ENCODE results near the gene MLLT1. TPM values are rescaled to one million over a fixed set of nuclear protein-coding genes. Genes with fewer than 3 reads are reported as not detected.

Gene MLLT1
- total RNA-seq, 4 donors from 2014 or later, result 16.9 to 25.8 (median 24.3) TPM

- H3K4me3 ChIP-seq (ENCODE audit: low read depth, poor library complexity, severe bottlenecking), result no peak overlapping the region
- 88 to 97% methylated on average over 12 to 15 of the region's 15 CpGs for WGBS, 2 donors
- DNase-seq (ENCODE audit: low spot score in 2 of 2), result no peak
- intact Hi-C loops (cut with DNase I; ENCODE audit: low total_unique reads), result loop anchor here (5.0 kb wide), 1 partner anchor 87 kb away; no protein-coding TSS in a partner anchor
- TF ChIP-seq, protein P1, sequence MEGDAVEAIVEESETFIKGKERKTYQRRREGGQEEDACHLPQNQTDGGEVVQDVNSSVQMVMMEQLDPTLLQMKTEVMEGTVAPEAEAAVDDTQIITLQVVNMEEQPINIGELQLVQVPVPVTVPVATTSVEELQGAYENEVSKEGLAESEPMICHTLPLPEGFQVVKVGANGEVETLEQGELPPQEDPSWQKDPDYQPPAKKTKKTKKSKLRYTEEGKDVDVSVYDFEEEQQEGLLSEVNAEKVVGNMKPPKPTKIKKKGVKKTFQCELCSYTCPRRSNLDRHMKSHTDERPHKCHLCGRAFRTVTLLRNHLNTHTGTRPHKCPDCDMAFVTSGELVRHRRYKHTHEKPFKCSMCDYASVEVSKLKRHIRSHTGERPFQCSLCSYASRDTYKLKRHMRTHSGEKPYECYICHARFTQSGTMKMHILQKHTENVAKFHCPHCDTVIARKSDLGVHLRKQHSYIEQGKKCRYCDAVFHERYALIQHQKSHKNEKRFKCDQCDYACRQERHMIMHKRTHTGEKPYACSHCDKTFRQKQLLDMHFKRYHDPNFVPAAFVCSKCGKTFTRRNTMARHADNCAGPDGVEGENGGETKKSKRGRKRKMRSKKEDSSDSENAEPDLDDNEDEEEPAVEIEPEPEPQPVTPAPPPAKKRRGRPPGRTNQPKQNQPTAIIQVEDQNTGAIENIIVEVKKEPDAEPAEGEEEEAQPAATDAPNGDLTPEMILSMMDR (IDR thresholded peaks at IDR 0.05), result no peak
- TF ChIP-seq POLR2A (IDR thresholded peaks at IDR 0.05), result no peak
Measured at GRCh38 chr19:6215701-6216235, 64.0 kb downstream of the MLLT1 start.

GRCh38 chr19:6214881-6215541, 64.8 kb downstream of the MLLT1 start:
- no peak for TF ChIP-seq POLR2A (IDR thresholded peaks at IDR 0.05)
- TF ChIP-seq, protein P1 (IDR thresholded peaks at IDR 0.05), result no peak
- 83 to 90% methylated on average over 22 to 41 of the region's 41 CpGs for WGBS, 2 donors
- DNase-seq (ENCODE audit: low spot score in 2 of 2), result no peak
- intact Hi-C loops (cut with DNase I; ENCODE audit: low total_unique reads), result loop anchor here (5.0 kb wide), 1 partner anchor 87 kb away; no protein-coding TSS in a partner anchor
- no peak overlapping the region for H3K4me3 ChIP-seq (ENCODE audit: low read depth, poor library complexity, severe bottlenecking)

DNA sequence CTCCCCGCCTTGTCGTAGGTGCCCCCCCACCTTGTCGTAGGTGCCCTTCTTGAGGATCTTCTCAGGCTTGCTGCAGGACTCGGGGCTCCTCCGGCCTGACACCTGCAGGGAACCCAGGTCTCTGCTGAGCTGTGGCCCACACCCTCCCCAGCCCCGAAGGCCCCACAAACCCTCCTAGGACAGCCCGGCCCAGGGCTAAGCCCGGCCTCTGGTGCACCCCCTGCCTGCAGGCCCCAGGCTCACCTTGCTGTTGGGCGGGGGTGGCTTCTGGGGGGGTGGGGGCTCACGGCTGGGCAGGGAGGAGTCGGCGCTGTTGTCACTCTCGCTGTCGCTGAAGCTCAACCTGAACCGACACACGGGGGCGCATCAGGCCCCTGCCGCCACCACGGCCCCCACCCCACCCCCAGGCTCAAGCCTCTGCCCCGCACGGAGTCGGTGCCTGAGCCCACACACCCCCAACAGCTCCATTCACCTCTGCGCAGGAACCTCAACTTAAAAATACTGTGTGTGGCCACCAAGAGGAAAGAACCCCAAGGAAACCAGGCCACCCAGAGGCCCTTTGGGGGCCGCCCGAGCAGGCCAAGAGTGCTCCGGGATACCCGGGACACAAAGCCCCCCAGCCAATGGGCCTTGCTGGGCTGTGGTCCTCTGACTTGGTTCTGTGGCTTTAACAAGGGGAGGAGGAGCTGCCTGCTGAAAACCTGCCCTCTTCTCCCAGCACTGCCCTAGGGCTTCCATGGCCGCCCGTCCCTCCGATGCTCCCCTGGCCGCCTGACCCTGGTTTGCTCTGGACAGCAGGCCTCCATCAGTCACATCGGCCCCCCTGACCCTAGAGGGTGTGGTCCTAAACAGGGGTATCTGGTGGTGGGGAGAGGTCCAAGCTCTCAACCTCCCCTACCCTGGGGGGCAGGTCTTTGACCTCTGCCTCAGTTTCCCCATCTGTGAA, 65.8 kb downstream of the MLLT1 start:
- DNase-seq (ENCODE audit: low spot score in 2 of 2), result no peak
- 84 to 89% methylated on average over 21 to 23 of the region's 32 CpGs for whole genome bisulfite sequencing, 2 donors

DNA sequence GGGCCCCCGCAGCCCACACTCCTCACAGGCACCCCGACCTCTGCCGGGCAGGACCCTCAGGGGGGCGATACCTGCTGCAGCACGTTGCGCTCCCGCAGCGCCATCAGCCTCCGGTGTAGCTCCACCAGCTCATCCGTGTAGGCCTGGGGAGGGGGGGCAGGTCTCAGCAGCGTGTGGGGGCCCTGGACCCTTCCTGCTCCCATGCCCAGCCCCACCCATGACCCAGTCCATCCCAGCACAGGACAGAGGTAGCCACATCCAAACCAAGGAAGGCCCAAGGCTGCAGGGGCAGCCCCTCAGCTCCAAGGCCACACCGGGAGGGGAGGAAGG, 66.5 kb downstream of the MLLT1 start:
- intact Hi-C loops (cut with DNase I; ENCODE audit: low total_unique reads), result no loop called here

More for the DNA sequence above, 65.8 kb downstream of the MLLT1 start:
- no peak overlapping the region for H3K4me3 ChIP-seq (ENCODE audit: low read depth, poor library complexity, severe bottlenecking)
- TF ChIP-seq, protein P1 (IDR thresholded peaks at IDR 0.05), result no peak
- TF ChIP-seq POLR2A (IDR thresholded peaks at IDR 0.05), result no peak
- intact Hi-C loops (cut with DNase I; ENCODE audit: low total_unique reads), result no loop called here

More for the DNA sequence above, 66.5 kb downstream of the MLLT1 start:
- DNase-seq (ENCODE audit: low spot score in 2 of 2), result no peak
- no peak for TF ChIP-seq POLR2A (IDR thresholded peaks at IDR 0.05)
- TF ChIP-seq, protein P1 (IDR thresholded peaks at IDR 0.05), result no peak
- H3K4me3 ChIP-seq (ENCODE audit: low read depth, poor library complexity, severe bottlenecking), result no peak overlapping the region
- WGBS, 2 donors, result 85 to 86% methylated on average over 4 to 12 of the region's 12 CpGs

Data from lower leg skin (tissue), 4 donors.